Pancreas (tissue), 10 donors: Measurements from ENCODE around the gene NEDD1. TPM values are rescaled to one million over a fixed set of nuclear protein-coding genes. Genes with fewer than 3 reads are reported as not detected.
A peak's percentile ranks its signal among the peaks of the same experiment; 100 is the strongest.

Experiments
- ATAC-seq, 4 donors: fragments of 200-7000 bp; cut with Tn5 transposase; one replicate each; pipeline versions ENCODE4 v1.8.0 to v1.9.1; 2020; ENCODE audit warnings: mild to moderate bottlenecking in 4 of 4, moderate library complexity in 4 of 4
- DNase-seq, 6 donors: peaks; one replicate each; pipeline ENCODE4 v3.0.0-alpha.2; 2020
- FAIRE-seq: peaks from 2 replicates; lab custom pipeline; 2012; peaks lifted over from hg19 to GRCh38; lab: Jason Lieb, UNC
- H3K27ac ChIP-seq, 4 donors: fragments of 200-600 bp; sonication (generic); 1 replicate in 3 of 4; 2 replicates in 1 of 4; pipeline versions ENCODE4 v1.5.0 to v1.8.0; 2020
- H3K27me3 ChIP-seq, 4 donors: fragments of 200-600 bp; one replicate each; pipeline ENCODE4 v1.8.0; 2021
- H3K36me3 ChIP-seq, 3 donors: fragments of 200-600 bp; sonication (generic) in 1 of 3; one replicate each; pipeline versions ENCODE4 v1.5.0 to v1.8.0; 2020 to 2021
- H3K4me1 ChIP-seq, 3 donors: fragments of 200-600 bp; one replicate each; pipeline ENCODE4 v1.8.0; 2021
- H3K4me3 ChIP-seq, 4 donors: fragments of 200-600 bp; sonication (generic) in 2 of 4; one replicate each; pipeline versions ENCODE4 v1.5.0 to v1.8.0; 2020 to 2021
- H3K9me3 ChIP-seq, 4 donors: fragments of 200-600 bp; one replicate each; pipeline ENCODE4 v1.8.0; 2021
- WGBS, 2 donors: extraction: QIAGEN DNeasy Blood & Tissue Kit; methylation state at CpG; one replicate each; pipeline ENCODE4 v1.1.7; 2013; 5-methylcytosine and 5-hydroxymethylcytosine counted together
- intact Hi-C, 3 donors: fragments of 100-400 bp; cut with DNase I; formaldehyde crosslinking; loops; one replicate each; pipeline versions ENCODE4 v1.11.1 to v1.14.2; 2022
- polyA plus RNA-seq, 2 donors: library from polyadenylated mRNA; stranded (reverse); fragments of 200-250 nt; gene quantifications; one replicate each; pipeline ENCODE4 v1.2.3, GENCODE V29; 2013
- total RNA-seq, 6 donors: library from RNA; stranded (reverse); fragmentation: NEBNext Ultra II Directional in 4 of 6; extraction: Animal tissue kit (Norgen Biotek cat#: 25700) in 4 of 6; gene quantifications; one replicate each; pipeline versions ENCODE4 v1.2.1 to v1.2.4, GENCODE V29; 2021 to 2023
- TF ChIP-seq, protein P1 (sequence below), 4 donors: fragments of 200-600 bp; sonication (generic) in 3 of 4; IDR thresholded peaks; one replicate each; pipeline versions ENCODE4 v1.5.0 to v1.8.0; 2021; ENCODE audit warnings: antibody characterized with exemption in 4 of 4
- donor health status: healthy with polysubstance abuse.
- donor health status: DM: no; HTN: no; CAD: no; lungs with moderate emphysema.
- donor health status: DM: no; HTN: no; CAD: no.
- donor health status: control.
- donor health status: control.
- donor health status: Bipolar disorder and iron deficiency.
- donor health status: DM: yes; HTN: yes; CAD: no.
- donor health status: DM: no; HTN: no; CAD: no.
- donor health status: DM: no; HTN: no; CAD: no.
- donor health status: DM: yes; HTN: yes; CAD: no.

Gene NEDD1
- total and polyA plus RNA-seq, 8 donors: 2.2 to 10.4 (median 7.1) TPM

DNA sequence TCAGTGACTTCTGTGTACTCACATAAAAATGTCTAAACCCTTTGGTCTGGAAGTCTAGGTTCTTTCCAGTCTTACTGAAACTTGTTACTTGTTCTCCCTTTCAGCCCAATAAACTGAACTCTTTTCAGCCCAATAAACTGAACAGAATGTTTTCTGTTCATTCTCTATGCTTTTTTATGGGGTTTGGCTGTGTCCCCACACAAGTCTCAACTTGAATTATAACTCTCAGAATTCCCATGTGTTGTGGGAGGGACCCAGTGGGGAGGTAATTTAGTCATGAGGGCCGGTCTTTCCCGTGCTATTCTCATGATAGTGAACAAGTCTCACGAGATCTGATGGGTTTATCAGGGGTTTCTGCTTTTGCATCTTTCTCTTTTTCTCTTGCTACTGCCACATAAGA, 15.0 kb upstream of the NEDD1 start:
- Histone ChIP-seq H3K4me1 (no peaks in the 10 kb centered on the region), H3K9me3 (no peaks in the 10 kb centered on the region), H3K27ac (no peak overlapping the region), H3K27me3 (no peaks in the 10 kb centered on the region), H3K4me3 (no peak overlapping the region), H3K36me3 (no peaks in the 10 kb centered on the region)
- intact Hi-C loops: no loop called here
- FAIRE-seq (no peak), ATAC-seq (no peak), DNase-seq (no peak)
- WGBS, 2 donors: 67 to 68% methylated on average over 3 of the region's 3 CpGs
- TF ChIP-seq, protein P1, sequence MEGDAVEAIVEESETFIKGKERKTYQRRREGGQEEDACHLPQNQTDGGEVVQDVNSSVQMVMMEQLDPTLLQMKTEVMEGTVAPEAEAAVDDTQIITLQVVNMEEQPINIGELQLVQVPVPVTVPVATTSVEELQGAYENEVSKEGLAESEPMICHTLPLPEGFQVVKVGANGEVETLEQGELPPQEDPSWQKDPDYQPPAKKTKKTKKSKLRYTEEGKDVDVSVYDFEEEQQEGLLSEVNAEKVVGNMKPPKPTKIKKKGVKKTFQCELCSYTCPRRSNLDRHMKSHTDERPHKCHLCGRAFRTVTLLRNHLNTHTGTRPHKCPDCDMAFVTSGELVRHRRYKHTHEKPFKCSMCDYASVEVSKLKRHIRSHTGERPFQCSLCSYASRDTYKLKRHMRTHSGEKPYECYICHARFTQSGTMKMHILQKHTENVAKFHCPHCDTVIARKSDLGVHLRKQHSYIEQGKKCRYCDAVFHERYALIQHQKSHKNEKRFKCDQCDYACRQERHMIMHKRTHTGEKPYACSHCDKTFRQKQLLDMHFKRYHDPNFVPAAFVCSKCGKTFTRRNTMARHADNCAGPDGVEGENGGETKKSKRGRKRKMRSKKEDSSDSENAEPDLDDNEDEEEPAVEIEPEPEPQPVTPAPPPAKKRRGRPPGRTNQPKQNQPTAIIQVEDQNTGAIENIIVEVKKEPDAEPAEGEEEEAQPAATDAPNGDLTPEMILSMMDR (IDR thresholded peaks at IDR 0.05): no peak

DNA sequence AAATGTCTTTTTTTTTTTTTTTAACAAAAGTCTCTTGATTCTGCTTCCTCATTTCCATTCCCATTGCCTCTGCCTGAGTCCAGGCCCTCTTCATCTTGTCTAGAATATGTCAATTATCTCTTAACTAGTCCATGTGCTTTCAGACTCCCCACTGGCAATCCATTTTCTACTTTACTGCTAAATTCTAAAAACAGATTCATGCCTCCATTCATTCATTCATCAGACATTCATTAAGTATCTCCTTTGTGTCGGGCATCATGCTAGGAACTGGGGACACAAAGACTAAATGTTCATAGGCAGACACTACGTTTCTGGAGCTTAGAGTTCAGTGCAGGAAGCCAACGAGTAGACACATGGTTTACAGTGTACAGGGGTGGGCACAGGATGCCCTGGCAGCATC, 9.6 kb upstream of the NEDD1 start:
- Histone ChIP-seq H3K9me3 (no peaks in the 10 kb centered on the region), H3K36me3 (no peaks in the 10 kb centered on the region), H3K27me3 (no peaks in the 10 kb centered on the region), H3K27ac (no peak overlapping the region), H3K4me3 (no peak overlapping the region), H3K4me1 (no peaks in the 10 kb centered on the region)
- intact Hi-C loops: no loop called here
- FAIRE-seq: no peak
- WGBS, 2 donors: 50 to 59% methylated on average over 3 of the region's 3 CpGs
- TF ChIP-seq, protein P1 (IDR thresholded peaks at IDR 0.05): no peak
- DNase-seq: no peak
- no peak for ATAC-seq

DNA sequence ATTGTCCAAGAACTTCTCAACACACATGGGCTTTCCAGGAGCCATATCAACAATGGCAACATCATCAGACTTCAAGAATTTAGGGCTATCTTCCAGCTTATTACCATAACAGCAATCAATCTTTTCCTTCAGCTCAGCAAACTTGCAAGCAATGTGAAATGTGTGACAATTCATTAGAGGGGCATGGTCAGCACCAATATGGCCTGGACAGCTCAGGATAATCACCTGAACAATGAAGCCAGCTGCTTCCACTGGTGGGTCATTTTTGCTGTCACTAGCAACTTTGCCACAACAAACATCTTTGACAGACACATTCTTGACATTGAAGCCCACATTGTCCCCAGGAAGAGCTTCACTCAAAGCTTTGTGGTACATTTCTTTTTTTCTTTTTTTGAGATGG, 5.9 kb upstream of the NEDD1 start:
- Histone ChIP-seq H3K27ac (no peak overlapping the region), H3K4me3 (no peak overlapping the region), H3K27me3 (no peaks in the 10 kb centered on the region), H3K4me1 (no peaks in the 10 kb centered on the region), H3K9me3 (no peaks in the 10 kb centered on the region), H3K36me3 (no peaks in the 10 kb centered on the region)
- TF ChIP-seq, protein P1 (IDR thresholded peaks at IDR 0.05): no peak
- DNase-seq (no peak), ATAC-seq (no peak), FAIRE-seq (no peak)
- intact Hi-C loops: no loop called here

DNA sequence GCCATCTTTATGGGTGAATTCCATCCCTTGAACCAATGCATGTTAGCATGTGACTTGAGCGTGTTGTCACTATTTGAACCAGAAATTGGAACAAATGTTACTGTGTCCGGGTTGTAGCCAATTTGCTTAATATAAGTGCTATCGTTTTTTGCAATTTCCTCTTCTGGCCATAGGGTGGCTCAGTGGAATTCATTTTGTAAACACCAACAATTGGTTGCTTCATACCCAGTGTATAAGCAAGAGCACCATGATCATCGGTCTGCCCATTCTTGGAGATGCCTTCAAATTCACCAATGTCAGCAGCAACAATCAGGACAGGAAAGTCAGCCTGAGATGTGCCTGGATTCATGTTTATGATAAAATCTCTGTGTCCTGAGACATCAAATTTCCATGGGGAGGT, 5.0 kb upstream of the NEDD1 start:
- no peaks in the 10 kb centered on the region for H3K9me3 ChIP-seq
- WGBS, 2 donors: 59 to 70% methylated on average over 4 of the region's 4 CpGs
- H3K36me3 ChIP-seq: no peaks in the 10 kb centered on the region
- H3K27me3 ChIP-seq: no peaks in the 10 kb centered on the region
- H3K4me3 ChIP-seq: no peak overlapping the region
- TF ChIP-seq, protein P1 (IDR thresholded peaks at IDR 0.05): no peak
- H3K27ac ChIP-seq: no peak overlapping the region
- H3K4me1 ChIP-seq: no peaks in the 10 kb centered on the region
- FAIRE-seq: no peak
- DNase-seq: no peak
- no peak for ATAC-seq
- intact Hi-C loops: no loop called here

DNA sequence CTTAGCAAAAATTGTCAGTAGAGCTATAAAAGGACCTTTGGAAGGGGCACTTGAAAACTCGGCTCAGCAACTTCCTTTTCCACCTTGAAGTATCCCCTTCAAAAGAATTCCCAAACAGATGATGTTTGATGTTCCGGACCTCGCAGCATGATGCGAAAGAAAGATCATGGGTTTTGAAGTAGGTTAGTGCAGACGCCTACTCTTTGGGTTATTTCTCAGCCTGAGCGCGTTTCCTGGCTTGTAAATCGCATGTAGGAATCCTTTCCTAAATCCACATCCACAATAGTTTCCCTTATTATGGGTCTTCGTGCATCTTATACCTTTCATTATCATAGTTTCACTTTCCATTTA, 584 bp upstream of the NEDD1 start:
- peak overlapping the region in 3 of 4 donors; percentile 80 to 85 (median 85) for H3K27ac ChIP-seq
- H3K9me3 ChIP-seq: no peaks in the 10 kb centered on the region
- no peaks in the 10 kb centered on the region for H3K36me3 ChIP-seq
- DNase-seq: no peak
- TF ChIP-seq, protein P1 (IDR thresholded peaks at IDR 0.05): no peak
- H3K4me3 ChIP-seq: peak overlapping the region; percentile 64 to 96 (median 84)
- peaks cover 0 to 8% (median 6%) of the 10 kb centered on the region in 3 donors for H3K4me1 ChIP-seq
- ATAC-seq: no peak
- no peak for FAIRE-seq
- WGBS, 2 donors: 34 to 37% methylated on average over 9 of the region's 9 CpGs
- intact Hi-C loops: no loop called here
- H3K27me3 ChIP-seq: no peaks in the 10 kb centered on the region
